HepG2 (cell line): ENCODE data around the gene TCERG1L. TPM values are rescaled to one million over a fixed set of nuclear protein-coding genes. Genes with fewer than 3 reads are reported as not detected.

Experiments
- ATAC-seq: fragments of 200-7000 bp; cut with Tn5 transposase; 3 replicates; pipeline ENCODE4 v1.9.1; 2020; ENCODE audit warnings: mild to moderate bottlenecking, moderate library complexity
- BruUV-seq: library from RNA; stranded (reverse); fragments of 400-500 nt; replicated peaks from 2 replicates; lab custom pipeline; 2021; lab: Mats Ljungman, UMichigan
- CTCF ChIA-PET: fragments of 300-600 bp; formaldehyde crosslinking; extraction: SDS; loops from one replicate; lab custom pipeline; 2021; ENCODE audit warnings: low total read pairs, inconsistent platforms, low intra/inter-chr PET ratio; lab: Yijun Ruan, JAX
- POLR2A ChIA-PET: fragments of 350-600 bp; sonication (Branson Sonifier 250); formaldehyde crosslinking; loops from one replicate; lab custom pipeline; 2020; ENCODE audit warnings: antibody characterized with exemption, inconsistent platforms; lab: Yijun Ruan, JAX
- DNase-seq: peaks from one replicate; pipeline ENCODE4 v3.0.0-alpha.2; 2015; ENCODE audit warnings: low spot score
- FAIRE-seq: peaks from 3 replicates; lab custom pipeline; 2011; peaks lifted over from hg19 to GRCh38; lab: Jason Lieb, UNC
- H2AFZ ChIP-seq: one replicate; pipeline ENCODE4 v1.6.1; 2011; ENCODE audit warnings: low read length, inconsistent platforms
- H3K27ac ChIP-seq: fragments of 300-600 bp; 3 replicates; pipeline ENCODE4 v1.8.0; 2011; ENCODE audit warnings: mixed run types, mild to moderate bottlenecking, mixed read lengths, low read length, inconsistent platforms; ENCODE audit not compliant: insufficient read depth; ENCODE audit errors: extremely low read length
- H3K27me3 ChIP-seq, 2 experiments: fragments of 200-600 bp in 1 of 2; 2 replicates in 1 of 2; 3 replicates in 1 of 2; pipeline versions ENCODE4 v1.6.0 to v1.8.0; 2011; ENCODE audit warnings: low read length in 2 of 2, mild to moderate bottlenecking in 2 of 2, moderate library complexity in 2 of 2, inconsistent platforms in 1 of 2; ENCODE audit not compliant: insufficient read depth in 2 of 2, control insufficient read depth in 1 of 2
- H3K36me3 ChIP-seq, 2 experiments: fragments of 200-600 bp in 1 of 2; replicated peaks in 1 of 2; 2 replicates in 1 of 2; 3 replicates in 1 of 2; pipeline versions ENCODE4 v1.5.1 to v1.8.0; 2011; ENCODE audit warnings: low read length in 2 of 2, inconsistent platforms in 1 of 2; ENCODE audit not compliant: insufficient read depth in 2 of 2, control insufficient read depth in 1 of 2
- H3K4me1 ChIP-seq: 2 replicates; pipeline ENCODE4 v1.5.1; 2012; ENCODE audit warnings: low read length, inconsistent platforms; ENCODE audit not compliant: insufficient read depth
- H3K4me2 ChIP-seq: 2 replicates; pipeline ENCODE4 v1.6.0; 2011; ENCODE audit warnings: low read depth, low read length, inconsistent platforms
- H3K4me3 ChIP-seq, 3 experiments: fragments of 200-600 bp in 1 of 3; sonication (generic), shearing (Covaris generic) in 1 of 3; replicated peaks in 1 of 3; 2 replicates each; pipeline ENCODE4 v1.5.1; 2011 to 2016; ENCODE audit warnings: low read length in 3 of 3, inconsistent platforms in 2 of 3, low read depth in 2 of 3, mild to moderate bottlenecking in 2 of 3, control low read depth in 1 of 3, mixed read lengths in 1 of 3; ENCODE audit not compliant: insufficient read depth in 1 of 3
- H3K79me2 ChIP-seq: one replicate; pipeline ENCODE4 v1.6.1; 2011; ENCODE audit warnings: low read length, inconsistent platforms; ENCODE audit not compliant: insufficient read depth
- H3K9ac ChIP-seq: 2 replicates; pipeline ENCODE4 v1.6.0; 2011; ENCODE audit warnings: mild to moderate bottlenecking, low read depth, low read length, inconsistent platforms; ENCODE audit not compliant: insufficient read depth
- H3K9me3 ChIP-seq: 2 replicates; pipeline ENCODE4 v1.5.1; 2012; ENCODE audit warnings: mild to moderate bottlenecking, low read length
- H4K20me1 ChIP-seq: 2 replicates; pipeline ENCODE4 v1.6.0; 2011; ENCODE audit warnings: inconsistent platforms, mild to moderate bottlenecking, low read length, moderate library complexity; ENCODE audit not compliant: insufficient read depth
- IRX3 ChIP-seq: sonication (generic); formaldehyde crosslinking; IDR thresholded peaks from 2 replicates; pipeline ENCODE4 v1.8.1; 2023; ENCODE audit warnings: mild to moderate bottlenecking, low read depth, missing genetic modification reagents, borderline replicate concordance
- MAFF ChIP-seq: IDR thresholded peaks from 2 replicates; pipeline ENCODE4 v1.6.1; 2011; ENCODE audit warnings: low read depth, low read length, improper control_type of control experiment
- MIER2 ChIP-seq: IDR thresholded peaks from 2 replicates; pipeline ENCODE4 v1.6.1; 2016; ENCODE audit warnings: missing biosample characterization, missing genetic modification reagents
- RFXAP ChIP-seq: sonication (generic); formaldehyde crosslinking; IDR thresholded peaks from 2 replicates; pipeline ENCODE4 v1.4.0; 2020; ENCODE audit warnings: missing genetic modification reagents, borderline replicate concordance
- SNAI1 ChIP-seq: sonication (generic); formaldehyde crosslinking; IDR thresholded peaks from 2 replicates; pipeline ENCODE4 v1.5.0; 2020; ENCODE audit warnings: mild to moderate bottlenecking, missing genetic modification reagents, borderline replicate concordance
- ZFP37 ChIP-seq: sonication (generic); formaldehyde crosslinking; IDR thresholded peaks from 2 replicates; pipeline ENCODE4 v1.4.0; 2020; ENCODE audit warnings: missing genetic modification reagents, borderline replicate concordance
- ZNF225 ChIP-seq: sonication (generic); formaldehyde crosslinking; IDR thresholded peaks from 2 replicates; pipeline ENCODE4 v1.4.0; 2020; ENCODE audit warnings: mild to moderate bottlenecking, missing genetic modification reagents
- ZNF263 ChIP-seq: sonication (generic); formaldehyde crosslinking; IDR thresholded peaks from 2 replicates; pipeline ENCODE4 v1.4.0; 2020; ENCODE audit warnings: missing genetic modification reagents
- ZNF451 ChIP-seq: sonication (generic); formaldehyde crosslinking; IDR thresholded peaks from 2 replicates; pipeline ENCODE4 v1.5.0; 2020; ENCODE audit warnings: mild to moderate bottlenecking, missing genetic modification reagents
- ZNF530 ChIP-seq: sonication (generic); formaldehyde crosslinking; IDR thresholded peaks from 2 replicates; pipeline ENCODE4 v1.5.0; 2020; ENCODE audit warnings: low read depth, mild to moderate bottlenecking, missing genetic modification reagents
- ZNF549 ChIP-seq: sonication (generic); formaldehyde crosslinking; IDR thresholded peaks from 2 replicates; pipeline ENCODE4 v1.5.0; 2020; ENCODE audit warnings: missing genetic modification reagents
- WGBS: methylation state at CpG from one replicate; pipeline ENCODE4 v1.1.6; 2017; ENCODE audit warnings: low lambda C conversion rate; 5-methylcytosine and 5-hydroxymethylcytosine counted together
- in situ Hi-C: cut with HindIII; loops from 2 replicates; pipeline ENCODE4 v1.10.0; 2017; ENCODE audit warnings: low pct_unique_long_range_greater_than_20kb; ENCODE audit not compliant: extremely low pct_ligation_motif_present
- intact Hi-C: fragments of 100-400 bp; cut with micrococcal nuclease; formaldehyde crosslinking; loops from one replicate; pipeline ENCODE4 v1.10.0; 2022; ENCODE audit not compliant: unreplicated experiment
- polyA plus RNA-seq, 8 experiments: library from polyadenylated mRNA; depleted of rRNA in 3 of 8; stranded (reverse) in 7 of 8; unstranded in 1 of 8; fragments of >200 nt; fragmentation: Illumina TruSeq in 4 of 8; extraction: Trizol in 4 of 8; gene quantifications; 2 replicates each; pipeline versions ENCODE4 v1.2.1 to v1.2.3, GENCODE V29; 2011 to 2016; ENCODE audit warnings: low read depth in 4 of 8, missing spikeins in 1 of 8, mixed read lengths in 1 of 8; ENCODE audit not compliant: insufficient read depth in 1 of 8
- total RNA-seq, 5 experiments: library from RNA; depleted of rRNA; stranded (reverse); fragments of >200 nt; fragmentation: Illumina TruSeq; extraction: Trizol; gene quantifications; 2 replicates each; pipeline ENCODE4 v1.2.3, GENCODE V29; 2016; ENCODE audit warnings: low read depth in 1 of 5
- TF ChIP-seq, protein P1 (sequence below): sonication (generic); formaldehyde crosslinking; IDR thresholded peaks from 2 replicates; pipeline ENCODE4 v1.4.0; 2020; ENCODE audit warnings: mild to moderate bottlenecking, missing genetic modification reagents
- TF ChIP-seq, protein P2 (sequence below): sonication (generic); formaldehyde crosslinking; IDR thresholded peaks from 2 replicates; pipeline ENCODE4 v1.8.0; 2022; ENCODE audit warnings: missing genetic modification reagents, low read depth, mild to moderate bottlenecking, borderline replicate concordance
- TF ChIP-seq, protein P3 (sequence below): sonication (generic); formaldehyde crosslinking; conservative IDR thresholded peaks from 2 replicates; pipeline ENCODE4 v1.8.1; 2023; ENCODE audit warnings: missing genetic modification reagents
- TF ChIP-seq, protein P4 (sequence below): sonication (generic); formaldehyde crosslinking; IDR thresholded peaks from 2 replicates; pipeline ENCODE4 v1.4.0; 2020; ENCODE audit warnings: low read depth, mild to moderate bottlenecking, missing genetic modification reagents

Gene TCERG1L
- total and polyA plus RNA-seq, 2 of the 13 experiments (the other 11 are each of a cell fraction or from before 2014, with no cell fraction given), result not detected

GRCh38 chr10:131132681-131133080 is 178.8 kb downstream of the TCERG1L start:
- Histone ChIP-seq H3K4me3 (no peak overlapping the region), H3K36me3 (no peaks in the 10 kb centered on the region), H3K79me2 (no peaks in the 10 kb centered on the region), H3K4me1 (no peaks in the 10 kb centered on the region), H3K27me3 (peaks cover 5 to 59% of the 10 kb centered on the region in 2 experiments; a peak in 4 of 5 replicates), H3K9ac (no peak overlapping the region), H3K9me3 (no peaks in the 10 kb centered on the region), H3K27ac (no peak overlapping the region), H3K4me2 (no peak overlapping the region), H4K20me1 (no peaks in the 10 kb centered on the region), H2AFZ (no peak overlapping the region)
- POLR2A ChIA-PET, result no interaction called here
- FAIRE-seq, result no peak
- DNase-seq, result no peak
- TF ChIP-seq IRX3 (CRISPR knock-in tag), result no peak
- no peak for TF ChIP-seq ZNF530
- no peak for TF ChIP-seq ZNF263 (CRISPR knock-in tag)
- intact Hi-C loops (no loop called here), in situ Hi-C loops (no loop called here)
- 0% methylated on average over 6 of the region's 8 CpGs for WGBS
- CTCF ChIA-PET, result no interaction called here
- BruUV-seq, result no TSS peak
- ATAC-seq, result no peak

GRCh38 chr10:131131726-131132591 is 179.6 kb downstream of the TCERG1L start:
- ATAC-seq, result no peak
- intact Hi-C loops, result no loop called here
- peaks cover 5 to 65% of the 10 kb centered on the region in 2 experiments; a peak in 4 of 5 replicates for H3K27me3 ChIP-seq

More at GRCh38 chr10:131131726-131132591, 179.6 kb downstream of the TCERG1L start:
- 14% methylated on average over 22 of the region's 25 CpGs for WGBS
- no peak overlapping the region for H3K27ac ChIP-seq
- no peaks in the 10 kb centered on the region for H4K20me1 ChIP-seq
- BruUV-seq, result no TSS peak
- no peak overlapping the region for H3K4me2 ChIP-seq
- H3K4me1 ChIP-seq, result no peaks in the 10 kb centered on the region
- no peak for TF ChIP-seq ZFP37 (CRISPR knock-in tag)
- no peak for TF ChIP-seq RFXAP (CRISPR knock-in tag)
- TF ChIP-seq, protein P1, sequence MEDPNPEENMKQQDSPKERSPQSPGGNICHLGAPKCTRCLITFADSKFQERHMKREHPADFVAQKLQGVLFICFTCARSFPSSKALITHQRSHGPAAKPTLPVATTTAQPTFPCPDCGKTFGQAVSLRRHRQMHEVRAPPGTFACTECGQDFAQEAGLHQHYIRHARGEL (CRISPR knock-in tag), result no peak
- TF ChIP-seq MIER2 (CRISPR knock-in tag), result no peak
- no peak for TF ChIP-seq ZNF225 (CRISPR knock-in tag)
- TF ChIP-seq, protein P2, sequence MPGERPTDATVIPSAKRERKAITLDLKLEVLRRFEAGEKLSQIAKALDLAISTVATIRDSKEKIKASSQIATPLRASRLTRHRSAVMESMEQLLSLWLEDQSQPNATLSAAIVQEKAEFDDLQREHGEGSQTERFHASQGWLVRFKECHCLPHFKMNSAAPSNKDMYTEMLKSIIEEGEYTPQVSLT (CRISPR knock-in tag), result no peak
- TF ChIP-seq, protein P3, sequence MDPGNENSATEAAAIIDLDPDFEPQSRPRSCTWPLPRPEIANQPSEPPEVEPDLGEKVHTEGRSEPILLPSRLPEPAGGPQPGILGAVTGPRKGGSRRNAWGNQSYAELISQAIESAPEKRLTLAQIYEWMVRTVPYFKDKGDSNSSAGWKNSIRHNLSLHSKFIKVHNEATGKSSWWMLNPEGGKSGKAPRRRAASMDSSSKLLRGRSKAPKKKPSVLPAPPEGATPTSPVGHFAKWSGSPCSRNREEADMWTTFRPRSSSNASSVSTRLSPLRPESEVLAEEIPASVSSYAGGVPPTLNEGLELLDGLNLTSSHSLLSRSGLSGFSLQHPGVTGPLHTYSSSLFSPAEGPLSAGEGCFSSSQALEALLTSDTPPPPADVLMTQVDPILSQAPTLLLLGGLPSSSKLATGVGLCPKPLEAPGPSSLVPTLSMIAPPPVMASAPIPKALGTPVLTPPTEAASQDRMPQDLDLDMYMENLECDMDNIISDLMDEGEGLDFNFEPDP (CRISPR knock-in tag), result no peak
- TF ChIP-seq SNAI1 (CRISPR knock-in tag), result no peak
- no peak for TF ChIP-seq ZNF451 (CRISPR knock-in tag)
- TF ChIP-seq, protein P4, sequence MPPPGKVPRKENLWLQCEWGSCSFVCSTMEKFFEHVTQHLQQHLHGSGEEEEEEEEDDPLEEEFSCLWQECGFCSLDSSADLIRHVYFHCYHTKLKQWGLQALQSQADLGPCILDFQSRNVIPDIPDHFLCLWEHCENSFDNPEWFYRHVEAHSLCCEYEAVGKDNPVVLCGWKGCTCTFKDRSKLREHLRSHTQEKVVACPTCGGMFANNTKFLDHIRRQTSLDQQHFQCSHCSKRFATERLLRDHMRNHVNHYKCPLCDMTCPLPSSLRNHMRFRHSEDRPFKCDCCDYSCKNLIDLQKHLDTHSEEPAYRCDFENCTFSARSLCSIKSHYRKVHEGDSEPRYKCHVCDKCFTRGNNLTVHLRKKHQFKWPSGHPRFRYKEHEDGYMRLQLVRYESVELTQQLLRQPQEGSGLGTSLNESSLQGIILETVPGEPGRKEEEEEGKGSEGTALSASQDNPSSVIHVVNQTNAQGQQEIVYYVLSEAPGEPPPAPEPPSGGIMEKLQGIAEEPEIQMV (CRISPR knock-in tag), result no peak
- no peak for TF ChIP-seq ZNF549
- no peak for TF ChIP-seq MAFF
- DNase-seq, result no peak
- no peaks in the 10 kb centered on the region for H3K9me3 ChIP-seq
- in situ Hi-C loops, result no loop called here
- no peak for FAIRE-seq
- H2AFZ ChIP-seq, result no peak overlapping the region
- no peaks in the 10 kb centered on the region for H3K36me3 ChIP-seq
- no peak overlapping the region for H3K4me3 ChIP-seq
- ChIA-PET CTCF (no interaction called here), POLR2A (no interaction called here)
- H3K9ac ChIP-seq, result no peak overlapping the region
- H3K79me2 ChIP-seq, result no peaks in the 10 kb centered on the region
